Pulmonary artery endothelial cell (primary cell): ENCODE data around the gene CDH26. TPM values are rescaled to one million over a fixed set of nuclear protein-coding genes. Genes with fewer than 3 reads are reported as not detected.
"Not testable (repeated sequence)": the region's sequence is repeated elsewhere in the genome, so short reads cannot be mapped to it uniquely, and the experiment has no call there.

Source experiments
- DNase-seq: peaks from one replicate; pipeline ENCODE4 v3.0.0-alpha.2; 2011; ENCODE audit warnings: low read depth, low spot score
- total RNA-seq: library from RNA; depleted of rRNA; stranded (reverse); fragments of >200 nt; gene quantifications from 2 replicates; pipeline ENCODE4 v1.2.3, GENCODE V29; 2014

The CDH26 gene
- total RNA-seq, 1 donor from 2014 or later, result 0.07 TPM

GRCh38 chr20:59940956-59941294 lies 17.3 kb upstream of the CDH26 start:
- no peak for DNase-seq

- no peak for DNase-seq
These were observed 16.0 kb upstream of the CDH26 start for GRCh38 chr20:59942245-59942644.

GRCh38 chr20:59944726-59945125 lies 13.5 kb upstream of the CDH26 start:
- no peak for DNase-seq

- DNase-seq, result no peak
These were observed 13.0 kb upstream of the CDH26 start for GRCh38 chr20:59945175-59945574.

GRCh38 chr20:59945731-59946130 lies 12.5 kb upstream of the CDH26 start:
- DNase-seq, result no peak

- no peak for DNase-seq
These were observed 10.8 kb upstream of the CDH26 start for GRCh38 chr20:59947376-59947775.

GRCh38 chr20:59948212-59948611 lies 10.0 kb upstream of the CDH26 start:
- DNase-seq, result no peak

- DNase-seq, result no peak
These were observed 9.1 kb upstream of the CDH26 start for GRCh38 chr20:59948828-59949720.

- DNase-seq, result no peak
These were observed 8.3 kb upstream of the CDH26 start for GRCh38 chr20:59949911-59950310.

GRCh38 chr20:59954718-59955117 lies 3.5 kb upstream of the CDH26 start:
- no peak for DNase-seq

GRCh38 chr20:59955131-59955796 lies 3.0 kb upstream of the CDH26 start:
- DNase-seq, result no peak

GRCh38 chr20:59957568-59957967 lies 655 bp upstream of the CDH26 start:
- not testable (repeated sequence) for DNase-seq

GRCh38 chr20:59958626-59959025 lies 403 bp downstream of the CDH26 start:
- no peak for DNase-seq

- no peak for DNase-seq
These were observed 3.2 kb downstream of the CDH26 start for GRCh38 chr20:59961423-59961822.

- DNase-seq, result no peak
These were observed 3.9 kb downstream of the CDH26 start for GRCh38 chr20:59962155-59962554.

GRCh38 chr20:59966428-59966827 lies 8.2 kb downstream of the CDH26 start:
- DNase-seq, result no peak

GRCh38 chr20:59971428-59971827 lies 13.2 kb downstream of the CDH26 start:
- no peak for DNase-seq

GRCh38 chr20:59972037-59972801 lies 14.0 kb downstream of the CDH26 start:
- no peak for DNase-seq

- DNase-seq, result no peak
These were observed 18.0 kb downstream of the CDH26 start for GRCh38 chr20:59976156-59976782.

GRCh38 chr20:59977086-59977485 lies 18.9 kb downstream of the CDH26 start:
- no peak for DNase-seq

GRCh38 chr20:59983076-59983475 lies 24.9 kb downstream of the CDH26 start:
- DNase-seq, result no peak

- DNase-seq, result no peak
These were observed 26.3 kb downstream of the CDH26 start for GRCh38 chr20:59984541-59984940.
